Mesenchymal stem cell (in vitro differentiated cells and primary cell): Measurements from ENCODE around the gene CHRDL2.

Experiments
- DNase-seq: peaks from one replicate; pipeline ENCODE4 v3.0.0-alpha.2; 2013
- H2AFZ ChIP-seq: one replicate; pipeline ENCODE4 v1.6.1; 2013; ENCODE audit warnings: low read depth, mild to moderate bottlenecking, control low read depth, inconsistent platforms, low read length, moderate library complexity
- H2AK5ac ChIP-seq: 2 replicates; pipeline ENCODE4 v1.6.1; 2013; ENCODE audit warnings: low read length, moderate library complexity, mild to moderate bottlenecking, inconsistent platforms; ENCODE audit not compliant: severe bottlenecking
- H2BK120ac ChIP-seq: one replicate; pipeline ENCODE4 v1.6.1; 2013; ENCODE audit warnings: low read depth, mild to moderate bottlenecking, inconsistent platforms, low read length, moderate library complexity
- H2BK12ac ChIP-seq, 2 experiments: one replicate each; pipeline ENCODE4 v1.6.1; 2013; ENCODE audit warnings: inconsistent platforms in 2 of 2, low read length in 2 of 2, mild to moderate bottlenecking in 2 of 2, moderate library complexity in 2 of 2, control low read depth in 1 of 2
- H2BK15ac ChIP-seq: one replicate; pipeline ENCODE4 v1.6.1; 2013; ENCODE audit warnings: mild to moderate bottlenecking, low read depth, inconsistent platforms; ENCODE audit not compliant: poor library complexity, severe bottlenecking
- H2BK5ac ChIP-seq: 2 replicates; pipeline ENCODE4 v1.6.1; 2013; ENCODE audit warnings: low read depth, mild to moderate bottlenecking, low read length, control low read depth, inconsistent platforms; ENCODE audit not compliant: poor library complexity, severe bottlenecking
- H3K14ac ChIP-seq, 2 experiments: one replicate each; pipeline ENCODE4 v1.6.1; 2013; ENCODE audit warnings: inconsistent platforms in 2 of 2, low read length in 2 of 2, control low read depth in 1 of 2, mild to moderate bottlenecking in 1 of 2, moderate library complexity in 1 of 2
- H3K18ac ChIP-seq, 2 experiments: one replicate each; pipeline ENCODE4 v1.6.1; 2013; ENCODE audit warnings: inconsistent platforms in 2 of 2, low read length in 2 of 2, control low read depth in 1 of 2, low read depth in 1 of 2, mild to moderate bottlenecking in 1 of 2
- H3K23ac ChIP-seq, 2 experiments: one replicate each; pipeline ENCODE4 v1.6.1; 2013; ENCODE audit warnings: inconsistent platforms in 2 of 2, low read length in 2 of 2, mild to moderate bottlenecking in 2 of 2, moderate library complexity in 2 of 2, control low read depth in 1 of 2
- H3K27ac ChIP-seq: 2 replicates; pipeline ENCODE4 v1.5.1; 2013; ENCODE audit warnings: mild to moderate bottlenecking, moderate library complexity, low read length, control low read depth, inconsistent platforms; ENCODE audit not compliant: poor library complexity, severe bottlenecking
- H3K27me3 ChIP-seq, 2 experiments: 2 replicates each; pipeline versions ENCODE4 v1.6.1 to v1.7.0; 2013; ENCODE audit warnings: low read length in 2 of 2, mild to moderate bottlenecking in 2 of 2, moderate library complexity in 2 of 2, control low read depth in 1 of 2, inconsistent platforms in 1 of 2; ENCODE audit not compliant: control insufficient read depth in 1 of 2, insufficient read depth in 1 of 2
- H3K36me3 ChIP-seq, 2 experiments: 2 replicates each; pipeline versions ENCODE4 v1.6.1 to v1.7.0; 2013; ENCODE audit warnings: low read length in 2 of 2, control low read depth in 1 of 2, inconsistent platforms in 1 of 2, low read depth in 1 of 2, mild to moderate bottlenecking in 1 of 2; ENCODE audit not compliant: insufficient read depth in 2 of 2, control insufficient read depth in 1 of 2
- H3K4ac ChIP-seq, 2 experiments: one replicate each; pipeline ENCODE4 v1.6.1; 2013; ENCODE audit warnings: inconsistent platforms in 2 of 2, low read length in 2 of 2, mild to moderate bottlenecking in 2 of 2, moderate library complexity in 2 of 2, control low read depth in 1 of 2, low read depth in 1 of 2
- H3K4me1 ChIP-seq: 2 replicates; pipeline ENCODE4 v1.6.1; 2013; ENCODE audit warnings: low read depth, low read length, control low read depth; ENCODE audit not compliant: control insufficient read depth, insufficient read depth
- H3K4me2 ChIP-seq: 2 replicates; pipeline ENCODE4 v1.6.1; 2013; ENCODE audit warnings: low read length, mild to moderate bottlenecking, inconsistent platforms; ENCODE audit not compliant: poor library complexity, severe bottlenecking
- H3K4me3 ChIP-seq, 2 experiments: 2 replicates each; pipeline versions ENCODE4 v1.5.1 to v1.7.0; 2013; ENCODE audit warnings: low read length in 2 of 2, mild to moderate bottlenecking in 2 of 2, control low read depth in 1 of 2, low read depth in 1 of 2; ENCODE audit not compliant: insufficient read depth in 1 of 2
- H3K79me1 ChIP-seq: replicated peaks from 2 replicates; pipeline ENCODE4 v1.6.1; 2013; ENCODE audit warnings: mild to moderate bottlenecking, control low read depth, low read length, inconsistent platforms; ENCODE audit not compliant: poor library complexity, severe bottlenecking
- H3K9ac ChIP-seq: 2 replicates; pipeline ENCODE4 v1.7.0; 2013; ENCODE audit warnings: mild to moderate bottlenecking, low read length, moderate library complexity
- H3K9me3 ChIP-seq: 2 replicates; pipeline ENCODE4 v1.7.0; 2013; ENCODE audit warnings: mild to moderate bottlenecking, low read length; ENCODE audit not compliant: control insufficient read depth
- H4K8ac ChIP-seq: one replicate; pipeline ENCODE4 v1.6.1; 2013; ENCODE audit warnings: inconsistent platforms, mild to moderate bottlenecking, low read length, moderate library complexity
- H4K91ac ChIP-seq: one replicate; pipeline ENCODE4 v1.6.1; 2013; ENCODE audit warnings: mild to moderate bottlenecking, low read length, inconsistent platforms
- WGBS: methylation state at CpG from one replicate; pipeline ENCODE4 v1.1.7; 2013; ENCODE audit warnings: mixed read lengths; 5-methylcytosine and 5-hydroxymethylcytosine counted together

Gene CHRDL2

GRCh38 chr11:74701351-74701750, 29.9 kb downstream of the CHRDL2 start:
- Histone ChIP-seq H3K36me3 (no peaks in the 10 kb centered on the region), H3K27me3 (peaks cover 7 to 17% of the 10 kb centered on the region in 2 experiments), H3K79me1 (no peaks in the 10 kb centered on the region), H3K9ac (no peak overlapping the region), H4K91ac (no peak overlapping the region), H2AK5ac (no peak overlapping the region), H3K4ac (no peak overlapping the region), H2AFZ (no peak overlapping the region), H2BK120ac (no peak overlapping the region), H3K4me1 (peaks cover 5% of the 10 kb centered on the region), H2BK5ac (no peak overlapping the region), H3K14ac (no peak overlapping the region), H2BK12ac (no peak overlapping the region), H2BK15ac (no peak overlapping the region), H4K8ac (no peak overlapping the region), H3K4me3 (no peak overlapping the region), H3K18ac (no peak overlapping the region), H3K23ac (no peak overlapping the region), H3K27ac (no peak overlapping the region), H3K9me3 (no peaks in the 10 kb centered on the region), H3K4me2 (no peak overlapping the region)
- DNase-seq: no peak
- WGBS: 53% methylated on average over 6 of the region's 8 CpGs

- H4K91ac ChIP-seq: no peak overlapping the region
- H2BK15ac ChIP-seq: no peak overlapping the region
- H2AFZ ChIP-seq: no peak overlapping the region
- H3K14ac ChIP-seq: no peak overlapping the region
- H3K4me3 ChIP-seq: no peak overlapping the region
- no peak overlapping the region for H3K27ac ChIP-seq
- H3K27me3 ChIP-seq: peaks cover 7 to 8% of the 10 kb centered on the region in 2 experiments
- H3K9me3 ChIP-seq: no peaks in the 10 kb centered on the region
- no peak overlapping the region for H3K4me2 ChIP-seq
- WGBS: 88% methylated on average over 7 of the region's 9 CpGs
- H2BK120ac ChIP-seq: no peak overlapping the region
- no peak overlapping the region for H4K8ac ChIP-seq
- H3K23ac ChIP-seq: no peak overlapping the region
- no peak overlapping the region for H3K9ac ChIP-seq
- no peak overlapping the region for H2AK5ac ChIP-seq
- DNase-seq: no peak
- no peaks in the 10 kb centered on the region for H3K79me1 ChIP-seq
- H3K4me1 ChIP-seq: peaks cover 5% of the 10 kb centered on the region
- H2BK5ac ChIP-seq: no peak overlapping the region
- H3K4ac ChIP-seq: no peak overlapping the region
- H3K18ac ChIP-seq: no peak overlapping the region
- no peak overlapping the region for H2BK12ac ChIP-seq
- H3K36me3 ChIP-seq: no peaks in the 10 kb centered on the region
Measured at GRCh38 chr11:74699615-74700396, 31.4 kb downstream of the CHRDL2 start.

- Histone ChIP-seq H2BK120ac (peak overlapping the region; percentile 6), H2AK5ac (no peak overlapping the region), H3K14ac (no peak overlapping the region), H2BK12ac (peak overlapping the region; percentile 0 to 69), H3K9ac (peak overlapping the region; percentile 1), H3K23ac (no peak overlapping the region), H3K27ac (no peak overlapping the region), H3K79me1 (no peaks in the 10 kb centered on the region), H3K4me1 (peaks cover 5% of the 10 kb centered on the region), H4K8ac (peak overlapping the region; percentile 45), H2BK5ac (no peak overlapping the region), H3K4ac (no peak overlapping the region), H3K18ac (peak overlapping the region in 1 of 2 experiments; percentile 26), H2AFZ (no peak overlapping the region), H2BK15ac (no peak overlapping the region), H3K36me3 (no peaks in the 10 kb centered on the region), H3K27me3 (peaks cover 16 to 20% of the 10 kb centered on the region in 2 experiments), H3K4me2 (no peak overlapping the region), H3K9me3 (no peaks in the 10 kb centered on the region), H4K91ac (peak overlapping the region; percentile 43), H3K4me3 (no peak overlapping the region)
- WGBS: 86% methylated on average over 4 of the region's 4 CpGs
- DNase-seq: no peak
Measured at GRCh38 chr11:74697722-74698121, 33.5 kb downstream of the CHRDL2 start.

- WGBS: 24% methylated on average over 15 of the region's 16 CpGs
- no peak overlapping the region for H3K23ac ChIP-seq
Measured at GRCh38 chr11:74696939-74697675, 34.1 kb downstream of the CHRDL2 start.

More at GRCh38 chr11:74696939-74697675, 34.1 kb downstream of the CHRDL2 start:
- Histone ChIP-seq H2BK5ac (no peak overlapping the region), H3K27ac (no peak overlapping the region), H3K9ac (peak overlapping the region; percentile 67), H3K4ac (peak overlapping the region in 1 of 2 experiments; percentile 18), H3K18ac (peak overlapping the region in 1 of 2 experiments; percentile 26), H3K79me1 (no peaks in the 10 kb centered on the region), H2BK120ac (peak overlapping the region; percentile 6), H3K4me1 (peaks cover 5% of the 10 kb centered on the region), H2AFZ (no peak overlapping the region), H3K4me3 (peak overlapping the region in 1 of 2 experiments; percentile 53), H3K9me3 (no peaks in the 10 kb centered on the region), H3K36me3 (no peaks in the 10 kb centered on the region), H4K8ac (peak overlapping the region; percentile 78), H2BK15ac (no peak overlapping the region), H3K4me2 (no peak overlapping the region), H2AK5ac (no peak overlapping the region), H3K14ac (no peak overlapping the region), H3K27me3 (peaks cover 16 to 20% of the 10 kb centered on the region in 2 experiments), H4K91ac (peak overlapping the region; percentile 43), H2BK12ac (peak overlapping the region; percentile 0 to 69)
- DNase-seq: peak; percentile 92
